RKO (cell line): ENCODE results near the gene LEMD2.
A peak's percentile ranks its signal among the peaks of the same experiment; 100 is the strongest.

Source experiments
- DNase-seq: peaks from one replicate; pipeline ENCODE4 v3.0.0-alpha.2; 2016; ENCODE audit warnings: low spot score

LEMD2 gene

GRCh38 chr6:33819021-33819420, 30.1 kb upstream of the LEMD2 start:
- no peak for DNase-seq

- DNase-seq: no peak
Measured at GRCh38 chr6:33818293-33818692, 29.4 kb upstream of the LEMD2 start.

GRCh38 chr6:33817489-33817888, 28.6 kb upstream of the LEMD2 start:
- no peak for DNase-seq

GRCh38 chr6:33816911-33817310, 28.0 kb upstream of the LEMD2 start:
- DNase-seq: no peak

GRCh38 chr6:33815854-33816253, 26.9 kb upstream of the LEMD2 start:
- peak; percentile 23 for DNase-seq

- DNase-seq: no peak
Measured at GRCh38 chr6:33813990-33814985, 25.4 kb upstream of the LEMD2 start.

GRCh38 chr6:33813246-33813904, 24.4 kb upstream of the LEMD2 start:
- no peak for DNase-seq

GRCh38 chr6:33812669-33813068, 23.7 kb upstream of the LEMD2 start:
- DNase-seq: peak; percentile 69

- DNase-seq: no peak
Measured at GRCh38 chr6:33809594-33809993, 20.7 kb upstream of the LEMD2 start.

- no peak for DNase-seq
Measured at GRCh38 chr6:33808641-33809180, 19.8 kb upstream of the LEMD2 start.

GRCh38 chr6:33807606-33808005, 18.7 kb upstream of the LEMD2 start:
- DNase-seq: no peak

- DNase-seq: no peak
Measured at GRCh38 chr6:33806841-33807240, 17.9 kb upstream of the LEMD2 start.

GRCh38 chr6:33803571-33804053, 14.7 kb upstream of the LEMD2 start, which contains the start of gene MLN:
Gene MLN, minus strand, starts transcription at chr6:33804003. Its CDS starts 2,840 bp downstream, at chr6:33801163.
- DNase-seq: no peak

- no peak for DNase-seq
Measured at GRCh38 chr6:33802186-33802958, 13.4 kb upstream of the LEMD2 start.

GRCh38 chr6:33801611-33802010, 12.7 kb upstream of the LEMD2 start:
- DNase-seq: no peak

GRCh38 chr6:33800248-33800969, 11.5 kb upstream of the LEMD2 start:
- DNase-seq: no peak

GRCh38 chr6:33799454-33800113, 10.7 kb upstream of the LEMD2 start:
- no peak for DNase-seq

- DNase-seq: no peak
Measured at GRCh38 chr6:33798343-33798848, 9.5 kb upstream of the LEMD2 start.

- DNase-seq: no peak
Measured at GRCh38 chr6:33797626-33798342, 8.9 kb upstream of the LEMD2 start.
